Measurements from ENCODE around the gene PARP12.

Gene PARP12

DNA sequence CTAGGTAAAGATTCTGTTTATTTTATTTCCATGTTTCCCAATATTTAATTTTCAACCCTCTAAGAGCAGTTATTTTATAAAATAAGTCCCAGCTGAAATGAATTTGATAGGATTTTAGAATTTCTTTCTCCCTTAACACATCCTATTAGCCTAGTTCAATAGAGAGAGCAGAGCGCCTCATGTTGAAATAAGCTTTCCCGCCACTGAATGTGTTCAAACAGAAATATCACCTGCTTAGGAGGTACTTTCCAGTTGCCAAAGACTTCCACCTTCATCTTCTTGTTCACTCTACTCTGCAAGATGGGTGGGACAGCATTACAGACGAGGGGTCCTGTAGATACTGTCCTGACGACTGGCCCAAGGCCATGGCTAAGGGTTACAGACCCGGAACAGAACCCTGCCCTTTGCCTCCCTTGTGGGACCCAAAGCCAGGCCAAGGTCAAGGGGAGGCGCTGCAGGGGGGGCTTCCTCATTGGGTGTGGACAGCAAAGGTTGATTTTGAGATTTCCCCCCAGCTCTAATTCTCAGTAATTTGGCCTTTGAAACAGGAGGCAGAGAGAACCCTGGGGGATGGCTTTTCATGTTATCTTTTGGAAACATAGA, 62.0 kb downstream of the PARP12 start:
- no peak for TF ChIP-seq JUND (IDR thresholded peaks at IDR 0.05; ENCODE audit: low read depth)
- in situ Hi-C loops (cut with HindIII; ENCODE audit: low pct_unique_long_range_greater_than_20kb, low sequenced_read_pairs), result no loop called here
- no peak for DNase-seq (ENCODE audit: low read depth in 1 of 2, low spot score in 1 of 2)

- no peak for TF ChIP-seq JUND (IDR thresholded peaks at IDR 0.05; ENCODE audit: low read depth)
- in situ Hi-C loops (cut with HindIII; ENCODE audit: low pct_unique_long_range_greater_than_20kb, low sequenced_read_pairs), result no loop called here
- no peak for DNase-seq (ENCODE audit: low read depth in 1 of 2, low spot score in 1 of 2)
These were observed 63.2 kb downstream of the PARP12 start for GRCh38 chr7:139999516-139999915.

GRCh38 chr7:139998572-139998971, 64.2 kb downstream of the PARP12 start:
- in situ Hi-C loops (cut with HindIII; ENCODE audit: low pct_unique_long_range_greater_than_20kb, low sequenced_read_pairs), result no loop called here
- DNase-seq (ENCODE audit: low read depth in 1 of 2, low spot score in 1 of 2), result no peak
- TF ChIP-seq JUND (IDR thresholded peaks at IDR 0.05; ENCODE audit: low read depth), result no peak

GRCh38 chr7:139995017-139995915, 67.5 kb downstream of the PARP12 start:
- no peak for DNase-seq (ENCODE audit: low read depth in 1 of 2, low spot score in 1 of 2)
- in situ Hi-C loops (cut with HindIII; ENCODE audit: low pct_unique_long_range_greater_than_20kb, low sequenced_read_pairs), result no loop called here
- TF ChIP-seq JUND (IDR thresholded peaks at IDR 0.05; ENCODE audit: low read depth), result no peak

GRCh38 chr7:139994356-139994755, 68.4 kb downstream of the PARP12 start:
- in situ Hi-C loops (cut with HindIII; ENCODE audit: low pct_unique_long_range_greater_than_20kb, low sequenced_read_pairs), result no loop called here
- no peak for TF ChIP-seq JUND (IDR thresholded peaks at IDR 0.05; ENCODE audit: low read depth)
- DNase-seq (ENCODE audit: low read depth in 1 of 2, low spot score in 1 of 2), result no peak

GRCh38 chr7:139993592-139993991, 69.2 kb downstream of the PARP12 start:
- in situ Hi-C loops (cut with HindIII; ENCODE audit: low pct_unique_long_range_greater_than_20kb, low sequenced_read_pairs), result no loop called here
- no peak for TF ChIP-seq JUND (IDR thresholded peaks at IDR 0.05; ENCODE audit: low read depth)
- no peak for DNase-seq (ENCODE audit: low read depth in 1 of 2, low spot score in 1 of 2)

DNA sequence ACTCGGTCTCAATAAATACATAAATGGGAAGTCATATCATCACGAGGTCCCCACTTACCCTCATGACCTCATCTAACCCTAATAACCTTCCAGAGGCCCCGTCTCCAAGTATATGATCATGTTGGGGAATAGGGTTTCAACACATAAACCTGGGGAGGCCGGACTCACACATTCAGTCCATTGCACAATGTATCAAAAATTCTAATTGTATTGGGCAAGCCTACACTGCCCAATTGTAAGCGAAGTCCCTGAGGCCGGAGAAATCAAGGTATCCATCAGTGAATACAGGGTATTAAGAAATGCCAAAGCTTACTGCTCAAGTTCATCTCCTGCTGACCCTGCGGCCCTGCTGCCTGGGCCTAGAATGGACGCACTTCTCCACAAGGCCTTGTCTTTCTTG, 69.6 kb downstream of the PARP12 start:
- in situ Hi-C loops (cut with HindIII; ENCODE audit: low pct_unique_long_range_greater_than_20kb, low sequenced_read_pairs), result no loop called here
- no peak for DNase-seq (ENCODE audit: low read depth in 1 of 2, low spot score in 1 of 2)

GRCh38 chr7:139992353-139993044, 70.3 kb downstream of the PARP12 start:
- in situ Hi-C loops (cut with HindIII; ENCODE audit: low pct_unique_long_range_greater_than_20kb, low sequenced_read_pairs), result no loop called here

More for the DNA sequence above, 69.6 kb downstream of the PARP12 start:
- TF ChIP-seq JUND (IDR thresholded peaks at IDR 0.05; ENCODE audit: low read depth), result no peak

DNA sequence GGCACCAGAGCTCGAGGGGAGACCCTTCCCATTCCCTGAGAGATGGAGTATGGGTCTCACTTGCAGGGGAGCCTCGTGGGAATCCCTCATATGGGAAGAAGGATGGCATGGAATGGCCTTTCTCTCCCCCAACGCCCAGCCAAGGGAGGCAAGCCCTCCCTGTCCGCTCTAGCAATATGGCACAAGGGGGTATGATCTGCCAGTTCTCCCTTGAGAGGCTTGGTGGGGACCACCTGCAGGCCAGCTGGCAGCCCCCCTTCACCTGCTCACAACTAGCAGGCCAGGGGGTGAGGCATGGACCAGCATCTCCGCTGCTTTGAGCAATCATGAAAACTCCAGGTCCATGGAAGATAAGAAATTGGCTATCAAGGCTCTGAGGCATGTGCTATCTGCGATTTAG, 70.8 kb downstream of the PARP12 start:
- in situ Hi-C loops (cut with HindIII; ENCODE audit: low pct_unique_long_range_greater_than_20kb, low sequenced_read_pairs), result no loop called here
- no peak for DNase-seq (ENCODE audit: low read depth in 1 of 2, low spot score in 1 of 2)
- TF ChIP-seq JUND (IDR thresholded peaks at IDR 0.05; ENCODE audit: low read depth), result no peak

More at GRCh38 chr7:139992353-139993044, 70.3 kb downstream of the PARP12 start:
- DNase-seq (ENCODE audit: low read depth in 1 of 2, low spot score in 1 of 2), result no peak
- no peak for TF ChIP-seq JUND (IDR thresholded peaks at IDR 0.05; ENCODE audit: low read depth)

GRCh38 chr7:139991269-139991666, 71.5 kb downstream of the PARP12 start:
- no peak for DNase-seq (ENCODE audit: low read depth in 1 of 2, low spot score in 1 of 2)
- TF ChIP-seq JUND (IDR thresholded peaks at IDR 0.05; ENCODE audit: low read depth), result no peak
- in situ Hi-C loops (cut with HindIII; ENCODE audit: low pct_unique_long_range_greater_than_20kb, low sequenced_read_pairs), result no loop called here

DNA sequence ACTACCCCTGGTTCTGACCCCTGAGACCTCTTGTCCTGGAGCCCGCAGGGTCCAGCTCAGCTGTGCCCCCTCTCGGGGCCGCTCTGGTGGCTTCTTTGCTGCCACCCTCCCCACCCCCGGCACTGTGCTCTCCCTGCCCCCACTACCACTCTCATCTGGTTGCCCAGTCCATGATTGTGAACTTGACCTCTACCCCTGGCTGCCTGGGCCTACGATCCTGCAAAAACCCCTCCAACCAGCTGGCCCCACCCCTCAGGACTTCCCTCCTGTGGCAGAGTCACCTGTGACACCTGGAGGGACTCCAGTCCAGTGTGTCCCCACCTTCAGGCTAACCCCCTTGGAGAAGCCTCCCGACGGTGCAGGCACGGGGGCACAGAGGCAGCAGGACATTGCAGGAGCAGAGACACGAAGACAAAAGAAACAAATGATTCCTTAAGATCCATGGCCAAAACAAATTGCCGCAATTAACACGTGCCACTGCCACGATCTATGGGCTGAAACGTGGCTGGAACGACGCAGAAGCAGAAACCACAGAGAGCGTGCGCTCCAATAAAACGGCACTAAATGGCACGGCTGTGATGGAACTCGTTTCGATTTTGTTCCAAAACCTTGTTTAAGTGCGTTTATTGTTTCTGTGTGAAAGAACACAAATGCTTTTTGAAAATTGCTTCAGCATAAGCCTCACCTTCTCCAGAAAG, 72.0 kb downstream of the PARP12 start:
- in situ Hi-C loops (cut with HindIII; ENCODE audit: low pct_unique_long_range_greater_than_20kb, low sequenced_read_pairs), result no loop called here
- no peak for DNase-seq (ENCODE audit: low read depth in 1 of 2, low spot score in 1 of 2)
- TF ChIP-seq JUND (IDR thresholded peaks at IDR 0.05; ENCODE audit: low read depth), result no peak

- in situ Hi-C loops (cut with HindIII; ENCODE audit: low pct_unique_long_range_greater_than_20kb, low sequenced_read_pairs), result no loop called here
- no peak for DNase-seq (ENCODE audit: low read depth in 1 of 2, low spot score in 1 of 2)
- TF ChIP-seq JUND (IDR thresholded peaks at IDR 0.05; ENCODE audit: low read depth), result no peak
These were observed 72.6 kb downstream of the PARP12 start for GRCh38 chr7:139990142-139990535.
